ENCODE data around the gene ASF1A.

Gene ASF1A

GRCh38 chr6:118940770-118941169, 46.8 kb downstream of the ASF1A start:
- no peak for DNase-seq (ENCODE audit: low spot score)
- in situ Hi-C loops (cut with MboI; ENCODE audit: low pct_unique_long_range_greater_than_20kb, low sequenced_read_pairs, unreplicated experiment), result no loop called here
- TF ChIP-seq CTCF (IDR thresholded peaks at IDR 0.05; ENCODE audit: extremely low read depth, insufficient read depth, missing control alignments), result no peak

- DNase-seq (ENCODE audit: low spot score), result no peak
- no peak for TF ChIP-seq CTCF (IDR thresholded peaks at IDR 0.05; ENCODE audit: extremely low read depth, insufficient read depth, missing control alignments)
- in situ Hi-C loops (cut with MboI; ENCODE audit: low pct_unique_long_range_greater_than_20kb, low sequenced_read_pairs, unreplicated experiment), result no loop called here
Observed at GRCh38 chr6:118945217-118945616, 51.3 kb downstream of the ASF1A start.

- no peak for DNase-seq (ENCODE audit: low spot score)
- no peak for TF ChIP-seq CTCF (IDR thresholded peaks at IDR 0.05; ENCODE audit: extremely low read depth, insufficient read depth, missing control alignments)
- in situ Hi-C loops (cut with MboI; ENCODE audit: low pct_unique_long_range_greater_than_20kb, low sequenced_read_pairs, unreplicated experiment), result no loop called here
Observed at GRCh38 chr6:118952683-118953082, 58.7 kb downstream of the ASF1A start.

- DNase-seq (ENCODE audit: low spot score), result no peak
- in situ Hi-C loops (cut with MboI; ENCODE audit: low pct_unique_long_range_greater_than_20kb, low sequenced_read_pairs, unreplicated experiment), result no loop called here
- no peak for TF ChIP-seq CTCF (IDR thresholded peaks at IDR 0.05; ENCODE audit: extremely low read depth, insufficient read depth, missing control alignments)
Observed at GRCh38 chr6:118953391-118953790, 59.4 kb downstream of the ASF1A start.

Data from GM13977 (cell line).